Endothelial cell of umbilical vein (primary cell): ENCODE results near the gene IL17RD. TPM values are rescaled to one million over a fixed set of nuclear protein-coding genes. Genes with fewer than 3 reads are reported as not detected.
A peak's percentile ranks its signal among the peaks of the same experiment; 100 is the strongest.

ENCODE experiments used
- BruUV-seq: library from RNA; stranded (reverse); fragments of 400-500 nt; replicated peaks from 2 replicates; lab custom pipeline; 2021; lab: Mats Ljungman, UMichigan
- CTCF ChIA-PET: fragments of 300-600, 350-600 bp; sonication (Branson Sonifier 250); formaldehyde crosslinking; loops from one replicate; lab custom pipeline; 2021; ENCODE audit warnings: antibody characterized with exemption, inconsistent platforms; lab: Charles Lee
- POLR2A ChIA-PET: fragments of 300-600, 350-600 bp; sonication (Branson Sonifier 250); formaldehyde crosslinking; loops from one replicate; lab custom pipeline; 2021; ENCODE audit warnings: antibody characterized with exemption, inconsistent platforms; lab: Charles Lee
- DNase-seq: peaks from one replicate; pipeline ENCODE4 v3.0.0-alpha.2; 2011; ENCODE audit warnings: low read depth, low spot score
- FAIRE-seq: peaks from 2 replicates; lab custom pipeline; 2011; peaks lifted over from hg19 to GRCh38; lab: Jason Lieb, UNC
- H2AFZ ChIP-seq: 2 replicates; pipeline ENCODE4 v1.6.0; 2012; ENCODE audit warnings: low read depth, low read length, control low read depth, inconsistent platforms
- H3K27ac ChIP-seq: 2 replicates; pipeline ENCODE4 v1.5.1; 2011; ENCODE audit warnings: low read depth, mild to moderate bottlenecking, control low read depth, low read length, moderate library complexity; ENCODE audit not compliant: insufficient read depth
- H3K27me3 ChIP-seq, 2 experiments: 2 replicates each; pipeline versions ENCODE4 v1.6.0 to v1.6.1; 2011; ENCODE audit warnings: low read length in 2 of 2, mixed read lengths in 1 of 2; ENCODE audit not compliant: control insufficient read depth in 2 of 2, insufficient read depth in 2 of 2
- H3K36me3 ChIP-seq, 2 experiments: 2 replicates in 1 of 2; 3 replicates in 1 of 2; pipeline ENCODE4 v1.5.1; 2011; ENCODE audit warnings: low read length in 2 of 2, mild to moderate bottlenecking in 1 of 2, moderate library complexity in 1 of 2; ENCODE audit not compliant: control insufficient read depth in 2 of 2, insufficient read depth in 2 of 2; ENCODE audit errors: extremely low read depth in 1 of 2
- H3K4me1 ChIP-seq: 3 replicates; pipeline ENCODE4 v1.5.1; 2011; ENCODE audit warnings: mild to moderate bottlenecking, low read length; ENCODE audit not compliant: control insufficient read depth, insufficient read depth; ENCODE audit errors: extremely low read depth
- H3K4me2 ChIP-seq: 2 replicates; pipeline ENCODE4 v1.6.1; 2011; ENCODE audit warnings: low read length, control low read depth, mixed read lengths; ENCODE audit not compliant: insufficient read depth
- H3K4me3 ChIP-seq, 3 experiments: fragments of 200-600 bp in 1 of 3; sonication (generic), shearing (Covaris generic) in 1 of 3; replicated peaks in 1 of 3; 2 replicates each; pipeline ENCODE4 v1.5.1; 2011 to 2016; ENCODE audit warnings: control low read depth in 3 of 3, low read length in 3 of 3, mild to moderate bottlenecking in 2 of 3, inconsistent platforms in 1 of 3, low read depth in 1 of 3, moderate library complexity in 1 of 3; ENCODE audit not compliant: insufficient read depth in 1 of 3
- H3K79me2 ChIP-seq: 2 replicates; pipeline ENCODE4 v1.6.0; 2012; ENCODE audit warnings: low read length, inconsistent platforms; ENCODE audit not compliant: control insufficient read depth, insufficient read depth
- H3K9ac ChIP-seq: replicated peaks from 2 replicates; pipeline ENCODE3; 2011; ENCODE audit warnings: low read length, control low read depth; ENCODE audit not compliant: insufficient read depth; ENCODE audit errors: extremely low read depth
- H3K9me1 ChIP-seq: replicated peaks from 3 replicates; pipeline ENCODE4 v1.6.0; 2011; ENCODE audit warnings: mild to moderate bottlenecking, low read length; ENCODE audit not compliant: control insufficient read depth, insufficient read depth; ENCODE audit errors: extremely low read depth
- H3K9me3 ChIP-seq: replicated peaks from 2 replicates; pipeline ENCODE4 v1.5.1; 2012; ENCODE audit warnings: low read length, inconsistent platforms; ENCODE audit not compliant: control insufficient read depth, insufficient read depth
- H4K20me1 ChIP-seq: replicated peaks from 2 replicates; pipeline ENCODE3; 2011; ENCODE audit warnings: mild to moderate bottlenecking, low read length; ENCODE audit not compliant: control insufficient read depth, insufficient read depth; ENCODE audit errors: extremely low read depth
- EZH2 ChIP-seq: IDR thresholded peaks from 2 replicates; pipeline ENCODE4 v1.6.1; 2012; ENCODE audit warnings: borderline replicate concordance, low read depth, mild to moderate bottlenecking, moderate library complexity, low read length, inconsistent platforms; ENCODE audit not compliant: severe bottlenecking
- FOS ChIP-seq: IDR thresholded peaks from 2 replicates; pipeline ENCODE4 v1.6.1; 2011; ENCODE audit warnings: mild to moderate bottlenecking, low read length, moderate library complexity, borderline replicate concordance; ENCODE audit not compliant: insufficient read depth
- GATA2 ChIP-seq: IDR thresholded peaks from 2 replicates; pipeline ENCODE4 v1.7.0; 2011; ENCODE audit warnings: low read depth, mild to moderate bottlenecking, moderate library complexity, mixed read lengths, low read length; ENCODE audit not compliant: insufficient read length, insufficient read depth
- JUN ChIP-seq: IDR thresholded peaks from 2 replicates; pipeline ENCODE4 v1.6.1; 2011; ENCODE audit warnings: borderline replicate concordance, low read depth; ENCODE audit not compliant: insufficient read length, insufficient read depth
- MAX ChIP-seq: IDR thresholded peaks from 2 replicates; pipeline ENCODE4 v1.6.1; 2011; ENCODE audit not compliant: insufficient read depth, insufficient read length
- MYC ChIP-seq: IDR thresholded peaks from one replicate; pipeline ENCODE4 v1.6.1; 2011; ENCODE audit warnings: mild to moderate bottlenecking, low read depth, low read length
- POLR2A ChIP-seq: IDR thresholded peaks from 2 replicates; pipeline ENCODE4 v1.6.1; 2012; ENCODE audit warnings: low read depth, mild to moderate bottlenecking, control low read depth, low read length
- POLR2AphosphoS5 ChIP-seq: IDR thresholded peaks from 2 replicates; pipeline ENCODE4 v1.6.1; 2012; ENCODE audit warnings: low read depth, mild to moderate bottlenecking, control low read depth, low read length, moderate library complexity; ENCODE audit not compliant: insufficient read depth
- dilution Hi-C: fragments of 300-500 bp; cut with MboI; formaldehyde crosslinking; loops from one replicate; pipeline ENCODE4 v1.15.0; 2019; ENCODE audit warnings: low sequenced_read_pairs; ENCODE audit not compliant: extremely low pct_ligation_motif_present
- intact Hi-C: fragments of 100-400 bp; cut with micrococcal nuclease; formaldehyde crosslinking; loops from one replicate; pipeline ENCODE4 v1.10.0; 2022
- polyA plus RNA-seq, 4 experiments: library from polyadenylated mRNA; depleted of rRNA in 3 of 4; stranded (reverse) in 3 of 4; unstranded in 1 of 4; fragments of >200 nt; gene quantifications; 2 replicates each; pipeline versions ENCODE4 v1.2.1 to v1.2.3, GENCODE V29; 2011 to 2012; ENCODE audit warnings: missing spikeins in 1 of 4
- total RNA-seq: library from RNA; stranded (reverse); gene quantifications from 2 replicates; pipeline ENCODE4 v1.2.3, GENCODE V29; 2021
- TF ChIP-seq, protein P1 (sequence below), 2 donors: IDR thresholded peaks; 1 replicate in 1 of 2; 2 replicates in 1 of 2; pipeline ENCODE4 v1.5.1; 2011; ENCODE audit warnings: low read length in 2 of 2, mild to moderate bottlenecking in 2 of 2, moderate library complexity in 2 of 2, control low read depth in 1 of 2, inconsistent platforms in 1 of 2, low read depth in 1 of 2; ENCODE audit not compliant: insufficient read depth in 1 of 2; ENCODE audit errors: extremely low read depth in 1 of 2

Gene IL17RD
- total and polyA plus RNA-seq, 2 donors (not counting 3 experiments of a cell fraction or from before 2014, with no cell fraction given): 0.36 to 0.93 TPM

GRCh38 chr3:57100046-57100695, 65.0 kb downstream of the IL17RD start:
- Histone ChIP-seq H3K27me3 (no peaks in the 10 kb centered on the region), H3K4me1 (peaks cover 6% of the 10 kb centered on the region), H3K9me3 (no peaks in the 10 kb centered on the region), H3K9me1 (no peaks in the 10 kb centered on the region), H3K36me3 (no peaks in the 10 kb centered on the region), H3K79me2 (no peaks in the 10 kb centered on the region), H4K20me1 (no peaks in the 10 kb centered on the region), H3K4me3 (no peak overlapping the region), H3K27ac (no peak overlapping the region), H2AFZ (no peak overlapping the region), H3K9ac (no peak overlapping the region), H3K4me2 (no peak overlapping the region)
- intact Hi-C loops: loop anchor here (1.0 to 5.0 kb wide), 7 partner anchors 70 to 753 kb away; partner anchors contain the start of gene PDE12
- POLR2A ChIA-PET: no interaction called here
- peak; percentile 83 for DNase-seq
- FAIRE-seq: peak; percentile 95
- no peak for TF ChIP-seq POLR2A
- TF ChIP-seq, protein P1, sequence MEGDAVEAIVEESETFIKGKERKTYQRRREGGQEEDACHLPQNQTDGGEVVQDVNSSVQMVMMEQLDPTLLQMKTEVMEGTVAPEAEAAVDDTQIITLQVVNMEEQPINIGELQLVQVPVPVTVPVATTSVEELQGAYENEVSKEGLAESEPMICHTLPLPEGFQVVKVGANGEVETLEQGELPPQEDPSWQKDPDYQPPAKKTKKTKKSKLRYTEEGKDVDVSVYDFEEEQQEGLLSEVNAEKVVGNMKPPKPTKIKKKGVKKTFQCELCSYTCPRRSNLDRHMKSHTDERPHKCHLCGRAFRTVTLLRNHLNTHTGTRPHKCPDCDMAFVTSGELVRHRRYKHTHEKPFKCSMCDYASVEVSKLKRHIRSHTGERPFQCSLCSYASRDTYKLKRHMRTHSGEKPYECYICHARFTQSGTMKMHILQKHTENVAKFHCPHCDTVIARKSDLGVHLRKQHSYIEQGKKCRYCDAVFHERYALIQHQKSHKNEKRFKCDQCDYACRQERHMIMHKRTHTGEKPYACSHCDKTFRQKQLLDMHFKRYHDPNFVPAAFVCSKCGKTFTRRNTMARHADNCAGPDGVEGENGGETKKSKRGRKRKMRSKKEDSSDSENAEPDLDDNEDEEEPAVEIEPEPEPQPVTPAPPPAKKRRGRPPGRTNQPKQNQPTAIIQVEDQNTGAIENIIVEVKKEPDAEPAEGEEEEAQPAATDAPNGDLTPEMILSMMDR (IDR thresholded peaks at IDR 0.05; ENCODE audit: extremely low read depth in 1 of 2, insufficient read depth in 1 of 2, low read depth in 1 of 2, low read length in 2 of 2): peak; percentile 77 to 80
- BruUV-seq: no TSS peak
- CTCF ChIA-PET: interaction anchor here (0.6 to 3.3 kb wide), 21 partner anchors 9 to 756 kb away, joined by 3 to 20 read pairs (median 5); no protein-coding TSS in a partner anchor
- dilution Hi-C loops: no loop called here

- Histone ChIP-seq H3K4me1 (peaks cover 6% of the 10 kb centered on the region), H3K9me3 (no peaks in the 10 kb centered on the region), H3K9me1 (no peaks in the 10 kb centered on the region), H4K20me1 (no peaks in the 10 kb centered on the region), H3K4me2 (no peak overlapping the region), H2AFZ (no peak overlapping the region), H3K27me3 (peaks cover 0 to 3% of the 10 kb centered on the region in 2 experiments), H3K9ac (no peak overlapping the region), H3K4me3 (no peak overlapping the region), H3K79me2 (no peaks in the 10 kb centered on the region), H3K27ac (no peak overlapping the region), H3K36me3 (no peaks in the 10 kb centered on the region)
- no TSS peak for BruUV-seq
- intact Hi-C loops (no loop called here), dilution Hi-C loops (no loop called here)
- ChIA-PET POLR2A (no interaction called here), CTCF (interaction anchor here (0.8 to 3.3 kb wide), 7 partner anchors 18 to 754 kb away, joined by 3 to 20 read pairs (median 5); no protein-coding TSS in a partner anchor)
- DNase-seq: no peak
- TF ChIP-seq FOS (no peak), MYC (no peak), EZH2 (no peak), JUN (no peak), POLR2AphosphoS5 (no peak), GATA2 (no peak), POLR2A (no peak), MAX (no peak)
- TF ChIP-seq, protein P1 (IDR thresholded peaks at IDR 0.05; ENCODE audit: extremely low read depth in 1 of 2, insufficient read depth in 1 of 2, low read depth in 1 of 2, low read length in 2 of 2): no peak
- FAIRE-seq: no peak
Observed at GRCh38 chr3:57098418-57099310, 66.5 kb downstream of the IL17RD start.
